Measurements from ENCODE around the gene SMAD3. TPM values are rescaled to one million over a fixed set of nuclear protein-coding genes. Genes with fewer than 3 reads are reported as not detected.

SMAD3 gene
- total RNA-seq, 1 experiment from 2014 or later = 99.5 TPM

GRCh38 chr15:67076147-67076843, 10.9 kb downstream of the SMAD3 start:
- H3K9me3 ChIP-seq (ENCODE audit: insufficient read depth, low read depth) = no peaks in the 10 kb centered on the region
- peak overlapping the region; percentile 43; the same call in 1 of the 2 replicates for H3K27ac ChIP-seq
- ChIA-PET POLR2A (ENCODE audit: unreplicated experiment) (interaction anchor here (0.6 kb wide), 1 partner anchor 9 kb away, joined by 3 read pairs; no protein-coding TSS in a partner anchor), CTCF (no interaction called here)
- TF ChIP-seq EZH2 (IDR thresholded peaks at IDR 0.05; ENCODE audit: low read depth) (no peak), CTCF (conservative IDR thresholded peaks at IDR 0.05) (no peak)
- DNase-seq = peak in 1 of 2 experiments; percentile 62
- H2AFZ ChIP-seq = no peak overlapping the region
- peak overlapping the region; percentile 57 for H3K4me2 ChIP-seq
- no peak overlapping the region for H3K4me3 ChIP-seq
- peaks cover 55% of the 10 kb centered on the region for H3F3A ChIP-seq (ENCODE audit: insufficient read depth, low read depth)
- peaks cover 100% of the 10 kb centered on the region for H3K79me2 ChIP-seq (ENCODE audit: low read depth)
- no peaks in the 10 kb centered on the region for H3K27me3 ChIP-seq (ENCODE audit: insufficient read depth, low read depth)
- H4K20me1 ChIP-seq (ENCODE audit: insufficient read depth) = peaks cover 18% of the 10 kb centered on the region
- H3K4me1 ChIP-seq (replicated peaks; ENCODE audit: insufficient read depth) = peaks cover 97% of the 10 kb centered on the region
- intact Hi-C loops (cut with micrococcal nuclease; ENCODE audit: unreplicated experiment) = loop anchor here (1.0 kb wide), 1 partner anchor 32 kb away; no protein-coding TSS in a partner anchor
- H3K9me2 ChIP-seq (ENCODE audit: insufficient read depth) = no peaks in the 10 kb centered on the region
- peaks cover 27% of the 10 kb centered on the region for H3K36me3 ChIP-seq (ENCODE audit: low read depth)
- BruUV-seq (replicated peaks) = no TSS peak

GRCh38 chr15:67077641-67078215, 12.3 kb downstream of the SMAD3 start:
- Histone ChIP-seq H3K4me2 (peak overlapping the region; percentile 57; the same call in 1 of the 2 replicates), H3K27me3 (ENCODE audit: insufficient read depth, low read depth) (no peaks in the 10 kb centered on the region), H2AFZ (no peak overlapping the region), H3F3A (ENCODE audit: insufficient read depth, low read depth) (peaks cover 57% of the 10 kb centered on the region), H3K79me2 (ENCODE audit: low read depth) (peaks cover 100% of the 10 kb centered on the region), H4K20me1 (ENCODE audit: insufficient read depth) (peaks cover 8% of the 10 kb centered on the region), H3K4me1 (replicated peaks; ENCODE audit: insufficient read depth) (peaks cover 97% of the 10 kb centered on the region), H3K4me3 (no peak overlapping the region), H3K9me2 (ENCODE audit: insufficient read depth) (no peaks in the 10 kb centered on the region), H3K9me3 (ENCODE audit: insufficient read depth, low read depth) (no peaks in the 10 kb centered on the region), H3K36me3 (ENCODE audit: low read depth) (peaks cover 25% of the 10 kb centered on the region), H3K27ac (peak overlapping the region; percentile 26; the same call in 1 of the 2 replicates)
- TF ChIP-seq EZH2 (IDR thresholded peaks at IDR 0.05; ENCODE audit: low read depth) = no peak
- TF ChIP-seq CTCF (conservative IDR thresholded peaks at IDR 0.05) = no peak
- ChIA-PET POLR2A (ENCODE audit: unreplicated experiment) (no interaction called here), CTCF (no interaction called here)
- DNase-seq = no peak
- BruUV-seq (replicated peaks) = no TSS peak
- intact Hi-C loops (cut with micrococcal nuclease; ENCODE audit: unreplicated experiment) = no loop called here

- no peaks in the 10 kb centered on the region for H3K9me2 ChIP-seq (ENCODE audit: insufficient read depth)
- ChIA-PET POLR2A (ENCODE audit: unreplicated experiment) (interaction anchor here (0.7 kb wide), 1 partner anchor 82 kb away, joined by 3 read pairs; no protein-coding TSS in a partner anchor), CTCF (no interaction called here)
- no peak for DNase-seq
- H3K4me1 ChIP-seq (replicated peaks; ENCODE audit: insufficient read depth) = peaks cover 96% of the 10 kb centered on the region
- H4K20me1 ChIP-seq (ENCODE audit: insufficient read depth) = peaks cover 4% of the 10 kb centered on the region; the same call in 1 of the 2 replicates
- H3K27ac ChIP-seq = no peak overlapping the region
- BruUV-seq (replicated peaks) = no TSS peak
- H3K9me3 ChIP-seq (ENCODE audit: insufficient read depth, low read depth) = no peaks in the 10 kb centered on the region
- H2AFZ ChIP-seq = no peak overlapping the region
- no peak for TF ChIP-seq CTCF (conservative IDR thresholded peaks at IDR 0.05)
- peaks cover 30% of the 10 kb centered on the region for H3K36me3 ChIP-seq (ENCODE audit: low read depth)
- H3K79me2 ChIP-seq (ENCODE audit: low read depth) = peaks cover 100% of the 10 kb centered on the region
- no peaks in the 10 kb centered on the region for H3K27me3 ChIP-seq (ENCODE audit: insufficient read depth, low read depth)
- H3K4me3 ChIP-seq = no peak overlapping the region
- intact Hi-C loops (cut with micrococcal nuclease; ENCODE audit: unreplicated experiment) = no loop called here
- H3F3A ChIP-seq (ENCODE audit: insufficient read depth, low read depth) = peaks cover 44% of the 10 kb centered on the region
- H3K4me2 ChIP-seq = no peak overlapping the region
Observed at GRCh38 chr15:67079361-67079760, 14.0 kb downstream of the SMAD3 start.

Data from PC-9 (cell line).